ENCODE data around the gene CMSS1.

Gene CMSS1

GRCh38 chr3:99997293-99997692 is 179.6 kb downstream of the CMSS1 start:
- DNase-seq (ENCODE audit: low read depth), result no peak

GRCh38 chr3:99999536-99999935 is 181.9 kb downstream of the CMSS1 start:
- DNase-seq (ENCODE audit: low read depth), result no peak

GRCh38 chr3:100001083-100001482 is 183.4 kb downstream of the CMSS1 start:
- DNase-seq (ENCODE audit: low read depth), result no peak

GRCh38 chr3:100001526-100002270 is 184.0 kb downstream of the CMSS1 start:
- no peak for DNase-seq (ENCODE audit: low read depth)

- no peak for DNase-seq (ENCODE audit: low read depth)
Observed at GRCh38 chr3:100002599-100003350, 185.1 kb downstream of the CMSS1 start.

GRCh38 chr3:100003609-100004503 is 186.2 kb downstream of the CMSS1 start:
- DNase-seq (ENCODE audit: low read depth), result no peak

GRCh38 chr3:100004931-100005330 is 187.3 kb downstream of the CMSS1 start:
- no peak for DNase-seq (ENCODE audit: low read depth)

- DNase-seq (ENCODE audit: low read depth), result no peak
Observed at GRCh38 chr3:100005665-100006393, 188.2 kb downstream of the CMSS1 start.

GRCh38 chr3:100006570-100007271 is 189.1 kb downstream of the CMSS1 start:
- no peak for DNase-seq (ENCODE audit: low read depth)

GRCh38 chr3:100007313-100007712 is 189.7 kb downstream of the CMSS1 start:
- DNase-seq (ENCODE audit: low read depth), result no peak

- no peak for DNase-seq (ENCODE audit: low read depth)
Observed at GRCh38 chr3:100008081-100008698, 190.5 kb downstream of the CMSS1 start.

- no peak for DNase-seq (ENCODE audit: low read depth)
Observed at GRCh38 chr3:100009276-100010086, 191.8 kb downstream of the CMSS1 start.

- DNase-seq (ENCODE audit: low read depth), result no peak
Observed at GRCh38 chr3:100010087-100010417, 192.4 kb downstream of the CMSS1 start.

- no peak for DNase-seq (ENCODE audit: low read depth)
Observed at GRCh38 chr3:100018806-100019205, 201.1 kb downstream of the CMSS1 start.

- no peak for DNase-seq (ENCODE audit: low read depth)
Observed at GRCh38 chr3:100019719-100020118, 202.1 kb downstream of the CMSS1 start.

GRCh38 chr3:100020876-100021644 is 203.4 kb downstream of the CMSS1 start:
- DNase-seq (ENCODE audit: low read depth), result no peak

GRCh38 chr3:100022506-100022905 is 204.8 kb downstream of the CMSS1 start:
- DNase-seq (ENCODE audit: low read depth), result no peak

GRCh38 chr3:100023150-100023549 is 205.5 kb downstream of the CMSS1 start:
- no peak for DNase-seq (ENCODE audit: low read depth)

- DNase-seq (ENCODE audit: low read depth), result no peak
Observed at GRCh38 chr3:100023595-100023994, 205.9 kb downstream of the CMSS1 start.
